Measurements from ENCODE around the gene ROPN1L. TPM values are rescaled to one million over a fixed set of nuclear protein-coding genes. Genes with fewer than 3 reads are reported as not detected.

Gene ROPN1L
- polyA plus RNA-seq, 3 donors: 1.5 to 2.1 (median 1.9) TPM

- Mint-ChIP-seq H3K27ac (peak overlapping the region in 6 of 7 donors; percentile 25 to 70 (median 57)), H3K4me1 (peaks cover 15% of the 10 kb centered on the region), H3K4me3 (no peak overlapping the region), H3K36me3 (peaks cover 61 to 82% of the 10 kb centered on the region in 2 donors), H3K9me3 (no peaks in the 10 kb centered on the region), H3K27me3 (ENCODE audit: low read depth in 3 of 3) (peaks cover 0 to 2% (median 0%) of the 10 kb centered on the region in 3 donors)
- intact Hi-C loops (cut with micrococcal nuclease): no loop called here
- H3K4me3 ChIP-seq (replicated peaks in 1 of 3; ENCODE audit: low read depth in 2 of 3, low read length in 3 of 3): no peak overlapping the region
- H3K36me3 ChIP-seq (replicated peaks in 1 of 2; ENCODE audit: control insufficient read depth in 1 of 2, insufficient read depth in 2 of 2, low read length in 2 of 2): peaks cover 57 to 78% of the 10 kb centered on the region in 2 donors
- no peaks in the 10 kb centered on the region for H3K9me3 ChIP-seq (replicated peaks in 1 of 2; ENCODE audit: control insufficient read depth in 1 of 2, insufficient read depth in 1 of 2, low read length in 2 of 2)
- no peaks in the 10 kb centered on the region for H3K27me3 ChIP-seq (ENCODE audit: control insufficient read depth in 2 of 2, insufficient read depth in 2 of 2, low read length in 2 of 2)
- TF ChIP-seq CTCF (IDR thresholded peaks at IDR 0.05): no peak
- H2AFZ ChIP-seq (ENCODE audit: insufficient read depth, low read depth, low read length, poor library complexity, severe bottlenecking): no peak overlapping the region
- peaks cover 20% of the 10 kb centered on the region for H4K20me1 ChIP-seq (ENCODE audit: insufficient read depth, low read length)
- no peak overlapping the region for H3K27ac ChIP-seq (ENCODE audit: low read depth in 1 of 2, low read length in 2 of 2)
- H3K4me2 ChIP-seq (replicated peaks; ENCODE audit: extremely low read depth, low read length, poor library complexity, severe bottlenecking): no peak overlapping the region
- DNase-seq: peak; percentile 26 to 53 (median 43)
- peaks cover 7 to 12% of the 10 kb centered on the region in 2 donors for H3K4me1 ChIP-seq (ENCODE audit: control insufficient read depth in 1 of 2, insufficient read depth in 2 of 2, low read length in 2 of 2)
- WGBS (ENCODE audit: insufficient coverage): no CpG with 5 or more reads among the region's 3 CpGs
- no peak overlapping the region for H3K9ac ChIP-seq (ENCODE audit: insufficient read depth, low read length, poor library complexity, severe bottlenecking)
- H3K79me2 ChIP-seq (ENCODE audit: insufficient read depth, low read length): no peaks in the 10 kb centered on the region
These were observed 40.8 kb upstream of the ROPN1L start for GRCh38 chr5:10400831-10401230.

- Mint-ChIP-seq H3K4me1 (peaks cover 15% of the 10 kb centered on the region), H3K36me3 (peaks cover 61 to 82% of the 10 kb centered on the region in 2 donors), H3K4me3 (no peak overlapping the region), H3K27ac (peak overlapping the region in 3 of 7 donors; percentile 11 to 70 (median 36)), H3K27me3 (ENCODE audit: low read depth in 3 of 3) (peaks cover 0 to 2% (median 0%) of the 10 kb centered on the region in 3 donors), H3K9me3 (no peaks in the 10 kb centered on the region)
- Histone ChIP-seq H4K20me1 (ENCODE audit: insufficient read depth, low read length) (peaks cover 20% of the 10 kb centered on the region), H3K36me3 (replicated peaks in 1 of 2; ENCODE audit: control insufficient read depth in 1 of 2, insufficient read depth in 2 of 2, low read length in 2 of 2) (peaks cover 55 to 78% of the 10 kb centered on the region in 2 donors), H3K27me3 (ENCODE audit: control insufficient read depth in 2 of 2, insufficient read depth in 2 of 2, low read length in 2 of 2) (no peaks in the 10 kb centered on the region), H3K4me2 (replicated peaks; ENCODE audit: extremely low read depth, low read length, poor library complexity, severe bottlenecking) (no peak overlapping the region), H3K9ac (ENCODE audit: insufficient read depth, low read length, poor library complexity, severe bottlenecking) (no peak overlapping the region), H3K4me1 (ENCODE audit: control insufficient read depth in 1 of 2, insufficient read depth in 2 of 2, low read length in 2 of 2) (peaks cover 7 to 12% of the 10 kb centered on the region in 2 donors), H3K4me3 (replicated peaks in 1 of 3; ENCODE audit: low read depth in 2 of 3, low read length in 3 of 3) (no peak overlapping the region), H2AFZ (ENCODE audit: insufficient read depth, low read depth, low read length, poor library complexity, severe bottlenecking) (no peak overlapping the region), H3K27ac (ENCODE audit: low read depth in 1 of 2, low read length in 2 of 2) (peak overlapping the region in 1 of 2 donors; percentile 12), H3K9me3 (replicated peaks in 1 of 2; ENCODE audit: control insufficient read depth in 1 of 2, insufficient read depth in 1 of 2, low read length in 2 of 2) (no peaks in the 10 kb centered on the region), H3K79me2 (ENCODE audit: insufficient read depth, low read length) (no peaks in the 10 kb centered on the region)
- intact Hi-C loops (cut with micrococcal nuclease): no loop called here
- no peak for TF ChIP-seq CTCF (IDR thresholded peaks at IDR 0.05)
- WGBS (ENCODE audit: insufficient coverage): no CpG with 5 or more reads among the region's 1 CpG
- no peak for DNase-seq
These were observed 40.2 kb upstream of the ROPN1L start for GRCh38 chr5:10401498-10401897.

Data from CD14-positive monocyte (primary cell).